NCI-H526 treated with DMSO at 0.1 percent for 48 hours (cell line): ENCODE results near the gene LMCD1.
"Not testable (repeated sequence)": the region's sequence is repeated elsewhere in the genome, so short reads cannot be mapped to it uniquely, and the experiment has no call there.

Experiments
- DNase-seq: peaks from one replicate; lab custom pipeline; 2025; lab: John Stamatoyannopoulos, UW

Gene LMCD1

GRCh38 chr3:8561370-8561769 lies 59.7 kb downstream of the LMCD1 start:
- DNase-seq, result no peak

- DNase-seq, result no peak
Observed at GRCh38 chr3:8562081-8562595, 60.5 kb downstream of the LMCD1 start.

GRCh38 chr3:8563146-8563545 lies 61.5 kb downstream of the LMCD1 start:
- no peak for DNase-seq

- DNase-seq, result no peak
Observed at GRCh38 chr3:8563597-8563996, 62.0 kb downstream of the LMCD1 start.

GRCh38 chr3:8565376-8565775 lies 63.8 kb downstream of the LMCD1 start:
- DNase-seq, result no peak

GRCh38 chr3:8567784-8568575 lies 66.4 kb downstream of the LMCD1 start:
- DNase-seq, result no peak

GRCh38 chr3:8571256-8571655 lies 69.6 kb downstream of the LMCD1 start:
- no peak for DNase-seq

GRCh38 chr3:8573342-8573926 lies 71.8 kb downstream of the LMCD1 start:
- no peak for DNase-seq

GRCh38 chr3:8574040-8574669 lies 72.5 kb downstream of the LMCD1 start:
- DNase-seq, result no peak

GRCh38 chr3:8574670-8575322 lies 73.2 kb downstream of the LMCD1 start:
- no peak for DNase-seq

GRCh38 chr3:8575364-8576104 lies 73.9 kb downstream of the LMCD1 start:
- DNase-seq, result no peak

- DNase-seq, result no peak
Observed at GRCh38 chr3:8576436-8576835, 74.8 kb downstream of the LMCD1 start.

GRCh38 chr3:8576841-8577571 lies 75.4 kb downstream of the LMCD1 start:
- DNase-seq, result no peak

GRCh38 chr3:8578282-8578681 lies 76.7 kb downstream of the LMCD1 start:
- DNase-seq, result no peak

GRCh38 chr3:8579096-8579495 lies 77.5 kb downstream of the LMCD1 start:
- DNase-seq, result no peak

GRCh38 chr3:8579943-8580342 lies 78.3 kb downstream of the LMCD1 start:
- DNase-seq, result no peak

- DNase-seq, result not testable (repeated sequence)
Observed at GRCh38 chr3:8580434-8580833, 78.8 kb downstream of the LMCD1 start.

GRCh38 chr3:8581373-8581772 lies 79.8 kb downstream of the LMCD1 start:
- DNase-seq, result no peak

- DNase-seq, result no peak
Observed at GRCh38 chr3:8581806-8582445, 80.3 kb downstream of the LMCD1 start.

- DNase-seq, result no peak
Observed at GRCh38 chr3:8584661-8585060, 83.0 kb downstream of the LMCD1 start.
